ENCODE measurements around the gene GRIK1. TPM values are rescaled to one million over a fixed set of nuclear protein-coding genes. Genes with fewer than 3 reads are reported as not detected.

Gene GRIK1
- total RNA-seq, 1 experiment from 2014 or later: 0.09 TPM

DNA sequence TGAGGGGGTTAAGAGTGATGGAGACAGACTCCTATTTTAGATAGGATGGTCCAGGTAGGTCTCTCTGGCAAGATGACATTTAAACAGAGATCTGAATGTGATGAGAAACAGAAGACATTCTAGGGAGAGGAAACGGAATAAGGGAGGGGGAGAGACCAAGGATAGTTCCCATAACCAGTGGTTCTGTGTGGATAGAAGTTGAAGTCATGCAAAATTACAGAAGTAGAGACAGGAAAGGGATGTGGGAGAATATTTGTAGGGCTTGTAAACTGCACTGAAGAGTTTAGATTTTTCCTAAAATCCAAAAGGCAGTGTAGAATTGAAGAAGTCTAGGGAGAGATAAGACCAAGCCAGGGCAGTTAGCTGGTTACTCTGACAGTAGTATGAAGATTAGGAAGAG, 200.6 kb downstream of the GRIK1 start:
- no peak for ATAC-seq
- CTCF ChIA-PET: no interaction called here
- H3K4me3 Mint-ChIP-seq: no peak overlapping the region
- no peak overlapping the region for H3K27ac Mint-ChIP-seq
- TF ChIP-seq, protein P1, sequence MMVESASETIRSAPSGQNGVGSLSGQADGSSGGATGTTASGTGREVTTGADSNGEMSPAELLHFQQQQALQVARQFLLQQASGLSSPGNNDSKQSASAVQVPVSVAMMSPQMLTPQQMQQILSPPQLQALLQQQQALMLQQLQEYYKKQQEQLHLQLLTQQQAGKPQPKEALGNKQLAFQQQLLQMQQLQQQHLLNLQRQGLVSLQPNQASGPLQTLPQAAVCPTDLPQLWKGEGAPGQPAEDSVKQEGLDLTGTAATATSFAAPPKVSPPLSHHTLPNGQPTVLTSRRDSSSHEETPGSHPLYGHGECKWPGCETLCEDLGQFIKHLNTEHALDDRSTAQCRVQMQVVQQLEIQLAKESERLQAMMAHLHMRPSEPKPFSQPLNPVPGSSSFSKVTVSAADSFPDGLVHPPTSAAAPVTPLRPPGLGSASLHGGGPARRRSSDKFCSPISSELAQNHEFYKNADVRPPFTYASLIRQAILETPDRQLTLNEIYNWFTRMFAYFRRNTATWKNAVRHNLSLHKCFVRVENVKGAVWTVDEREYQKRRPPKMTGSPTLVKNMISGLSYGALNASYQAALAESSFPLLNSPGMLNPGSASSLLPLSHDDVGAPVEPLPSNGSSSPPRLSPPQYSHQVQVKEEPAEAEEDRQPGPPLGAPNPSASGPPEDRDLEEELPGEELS (CRISPR knock-in tag; IDR thresholded peaks at IDR 0.05): no peak
- TF ChIP-seq, protein P2, sequence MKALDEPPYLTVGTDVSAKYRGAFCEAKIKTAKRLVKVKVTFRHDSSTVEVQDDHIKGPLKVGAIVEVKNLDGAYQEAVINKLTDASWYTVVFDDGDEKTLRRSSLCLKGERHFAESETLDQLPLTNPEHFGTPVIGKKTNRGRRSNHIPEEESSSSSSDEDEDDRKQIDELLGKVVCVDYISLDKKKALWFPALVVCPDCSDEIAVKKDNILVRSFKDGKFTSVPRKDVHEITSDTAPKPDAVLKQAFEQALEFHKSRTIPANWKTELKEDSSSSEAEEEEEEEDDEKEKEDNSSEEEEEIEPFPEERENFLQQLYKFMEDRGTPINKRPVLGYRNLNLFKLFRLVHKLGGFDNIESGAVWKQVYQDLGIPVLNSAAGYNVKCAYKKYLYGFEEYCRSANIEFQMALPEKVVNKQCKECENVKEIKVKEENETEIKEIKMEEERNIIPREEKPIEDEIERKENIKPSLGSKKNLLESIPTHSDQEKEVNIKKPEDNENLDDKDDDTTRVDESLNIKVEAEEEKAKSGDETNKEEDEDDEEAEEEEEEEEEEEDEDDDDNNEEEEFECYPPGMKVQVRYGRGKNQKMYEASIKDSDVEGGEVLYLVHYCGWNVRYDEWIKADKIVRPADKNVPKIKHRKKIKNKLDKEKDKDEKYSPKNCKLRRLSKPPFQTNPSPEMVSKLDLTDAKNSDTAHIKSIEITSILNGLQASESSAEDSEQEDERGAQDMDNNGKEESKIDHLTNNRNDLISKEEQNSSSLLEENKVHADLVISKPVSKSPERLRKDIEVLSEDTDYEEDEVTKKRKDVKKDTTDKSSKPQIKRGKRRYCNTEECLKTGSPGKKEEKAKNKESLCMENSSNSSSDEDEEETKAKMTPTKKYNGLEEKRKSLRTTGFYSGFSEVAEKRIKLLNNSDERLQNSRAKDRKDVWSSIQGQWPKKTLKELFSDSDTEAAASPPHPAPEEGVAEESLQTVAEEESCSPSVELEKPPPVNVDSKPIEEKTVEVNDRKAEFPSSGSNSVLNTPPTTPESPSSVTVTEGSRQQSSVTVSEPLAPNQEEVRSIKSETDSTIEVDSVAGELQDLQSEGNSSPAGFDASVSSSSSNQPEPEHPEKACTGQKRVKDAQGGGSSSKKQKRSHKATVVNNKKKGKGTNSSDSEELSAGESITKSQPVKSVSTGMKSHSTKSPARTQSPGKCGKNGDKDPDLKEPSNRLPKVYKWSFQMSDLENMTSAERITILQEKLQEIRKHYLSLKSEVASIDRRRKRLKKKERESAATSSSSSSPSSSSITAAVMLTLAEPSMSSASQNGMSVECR (CRISPR knock-in tag; IDR thresholded peaks at IDR 0.05; ENCODE audit: borderline replicate concordance): no peak
- TF ChIP-seq RORB (CRISPR knock-in tag; IDR thresholded peaks at IDR 0.05) (no peak), ZNF396 (CRISPR knock-in tag; IDR thresholded peaks at IDR 0.05; ENCODE audit: borderline replicate concordance) (no peak), OVOL2 (CRISPR knock-in tag; IDR thresholded peaks at IDR 0.05; ENCODE audit: borderline replicate concordance) (no peak), CBFB (CRISPR knock-in tag; IDR thresholded peaks at IDR 0.05; ENCODE audit: low read depth) (no peak), SMAD4 (CRISPR knock-in tag; IDR thresholded peaks at IDR 0.05) (no peak), ETV6 (CRISPR knock-in tag; IDR thresholded peaks at IDR 0.05) (no peak), NFATC4 (CRISPR knock-in tag; IDR thresholded peaks at IDR 0.05) (no peak), MXD4 (CRISPR knock-in tag; IDR thresholded peaks at IDR 0.05; ENCODE audit: borderline replicate concordance) (no peak), ZNF671 (CRISPR knock-in tag; IDR thresholded peaks at IDR 0.05) (no peak), RELA (CRISPR knock-in tag; IDR thresholded peaks at IDR 0.05; ENCODE audit: borderline replicate concordance) (no peak), ZNF416 (CRISPR knock-in tag; IDR thresholded peaks at IDR 0.05) (no peak)
- TF ChIP-seq, protein P3, sequence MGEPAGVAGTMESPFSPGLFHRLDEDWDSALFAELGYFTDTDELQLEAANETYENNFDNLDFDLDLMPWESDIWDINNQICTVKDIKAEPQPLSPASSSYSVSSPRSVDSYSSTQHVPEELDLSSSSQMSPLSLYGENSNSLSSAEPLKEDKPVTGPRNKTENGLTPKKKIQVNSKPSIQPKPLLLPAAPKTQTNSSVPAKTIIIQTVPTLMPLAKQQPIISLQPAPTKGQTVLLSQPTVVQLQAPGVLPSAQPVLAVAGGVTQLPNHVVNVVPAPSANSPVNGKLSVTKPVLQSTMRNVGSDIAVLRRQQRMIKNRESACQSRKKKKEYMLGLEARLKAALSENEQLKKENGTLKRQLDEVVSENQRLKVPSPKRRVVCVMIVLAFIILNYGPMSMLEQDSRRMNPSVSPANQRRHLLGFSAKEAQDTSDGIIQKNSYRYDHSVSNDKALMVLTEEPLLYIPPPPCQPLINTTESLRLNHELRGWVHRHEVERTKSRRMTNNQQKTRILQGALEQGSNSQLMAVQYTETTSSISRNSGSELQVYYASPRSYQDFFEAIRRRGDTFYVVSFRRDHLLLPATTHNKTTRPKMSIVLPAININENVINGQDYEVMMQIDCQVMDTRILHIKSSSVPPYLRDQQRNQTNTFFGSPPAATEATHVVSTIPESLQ (CRISPR knock-in tag; IDR thresholded peaks at IDR 0.05): no peak
- TF ChIP-seq, protein P4, sequence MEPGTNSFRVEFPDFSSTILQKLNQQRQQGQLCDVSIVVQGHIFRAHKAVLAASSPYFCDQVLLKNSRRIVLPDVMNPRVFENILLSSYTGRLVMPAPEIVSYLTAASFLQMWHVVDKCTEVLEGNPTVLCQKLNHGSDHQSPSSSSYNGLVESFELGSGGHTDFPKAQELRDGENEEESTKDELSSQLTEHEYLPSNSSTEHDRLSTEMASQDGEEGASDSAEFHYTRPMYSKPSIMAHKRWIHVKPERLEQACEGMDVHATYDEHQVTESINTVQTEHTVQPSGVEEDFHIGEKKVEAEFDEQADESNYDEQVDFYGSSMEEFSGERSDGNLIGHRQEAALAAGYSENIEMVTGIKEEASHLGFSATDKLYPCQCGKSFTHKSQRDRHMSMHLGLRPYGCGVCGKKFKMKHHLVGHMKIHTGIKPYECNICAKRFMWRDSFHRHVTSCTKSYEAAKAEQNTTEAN (CRISPR knock-in tag; IDR thresholded peaks at IDR 0.05): no peak
- no peak for DNase-seq (ENCODE audit: low spot score)
- H3K36me3 Mint-ChIP-seq: no peaks in the 10 kb centered on the region
- POLR2A ChIA-PET: no interaction called here
- H3K9me3 Mint-ChIP-seq: peaks cover 7% of the 10 kb centered on the region
- H3K27me3 Mint-ChIP-seq (ENCODE audit: low read depth): no peaks in the 10 kb centered on the region
- no peaks in the 10 kb centered on the region for H3K4me1 Mint-ChIP-seq

DNA sequence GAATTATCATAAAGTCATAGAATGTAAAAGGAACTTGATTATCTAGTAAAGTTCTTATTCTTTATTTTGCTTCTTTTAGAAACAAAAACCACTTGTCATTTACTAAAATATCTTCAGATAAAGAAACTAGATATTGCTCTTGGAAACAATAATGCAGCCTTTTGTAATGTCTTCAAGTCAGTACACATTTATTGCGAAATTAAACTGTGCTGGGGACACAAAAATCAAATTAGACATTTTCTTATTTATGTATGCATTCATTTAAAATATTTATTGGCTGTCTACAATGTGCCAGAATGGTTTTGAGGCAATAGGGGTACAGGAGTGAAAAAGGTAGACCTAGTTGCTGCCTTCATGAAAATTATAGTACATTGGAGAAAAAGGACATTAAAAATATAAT, 201.1 kb downstream of the GRIK1 start:
- Mint-ChIP-seq H3K27ac (no peak overlapping the region), H3K9me3 (peaks cover 7% of the 10 kb centered on the region), H3K36me3 (no peaks in the 10 kb centered on the region), H3K4me1 (no peaks in the 10 kb centered on the region), H3K27me3 (ENCODE audit: low read depth) (no peaks in the 10 kb centered on the region), H3K4me3 (no peak overlapping the region)
- DNase-seq (ENCODE audit: low spot score): no peak
- POLR2A ChIA-PET: no interaction called here
- CTCF ChIA-PET: no interaction called here
- TF ChIP-seq NFYB (CRISPR knock-in tag; conservative IDR thresholded peaks at IDR 0.05; ENCODE audit: low read depth): no peak
- TF ChIP-seq CREM (CRISPR knock-in tag; IDR thresholded peaks at IDR 0.05): no peak
- no peak for TF ChIP-seq ETV6 (CRISPR knock-in tag; IDR thresholded peaks at IDR 0.05)
- TF ChIP-seq, protein P5, sequence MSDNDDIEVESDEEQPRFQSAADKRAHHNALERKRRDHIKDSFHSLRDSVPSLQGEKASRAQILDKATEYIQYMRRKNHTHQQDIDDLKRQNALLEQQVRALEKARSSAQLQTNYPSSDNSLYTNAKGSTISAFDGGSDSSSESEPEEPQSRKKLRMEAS (CRISPR knock-in tag; IDR thresholded peaks at IDR 0.05): no peak
- TF ChIP-seq, protein P4 (CRISPR knock-in tag; IDR thresholded peaks at IDR 0.05): no peak
- TF ChIP-seq, protein P6, sequence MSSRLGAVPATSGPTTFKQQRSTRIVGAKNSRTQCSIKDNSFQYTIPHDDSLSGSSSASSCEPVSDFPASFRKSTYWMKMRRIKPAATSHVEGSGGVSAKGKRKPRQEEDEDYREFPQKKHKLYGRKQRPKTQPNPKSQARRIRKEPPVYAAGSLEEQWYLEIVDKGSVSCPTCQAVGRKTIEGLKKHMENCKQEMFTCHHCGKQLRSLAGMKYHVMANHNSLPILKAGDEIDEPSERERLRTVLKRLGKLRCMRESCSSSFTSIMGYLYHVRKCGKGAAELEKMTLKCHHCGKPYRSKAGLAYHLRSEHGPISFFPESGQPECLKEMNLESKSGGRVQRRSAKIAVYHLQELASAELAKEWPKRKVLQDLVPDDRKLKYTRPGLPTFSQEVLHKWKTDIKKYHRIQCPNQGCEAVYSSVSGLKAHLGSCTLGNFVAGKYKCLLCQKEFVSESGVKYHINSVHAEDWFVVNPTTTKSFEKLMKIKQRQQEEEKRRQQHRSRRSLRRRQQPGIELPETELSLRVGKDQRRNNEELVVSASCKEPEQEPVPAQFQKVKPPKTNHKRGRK (CRISPR knock-in tag; IDR thresholded peaks at IDR 0.05; ENCODE audit: borderline replicate concordance): no peak
- TF ChIP-seq SOX15 (CRISPR knock-in tag; IDR thresholded peaks at IDR 0.05): no peak
- ATAC-seq: no peak
